ENCODE measurements around the gene TDRD6.
"Not testable (repeated sequence)": the region's sequence is repeated elsewhere in the genome, so short reads cannot be mapped to it uniquely, and the experiment has no call there.

Gene TDRD6

GRCh38 chr6:46741910-46742309 is 54.2 kb downstream of the TDRD6 start:
- DNase-seq (ENCODE audit: low read depth), result no peak
- TF ChIP-seq, protein P1, sequence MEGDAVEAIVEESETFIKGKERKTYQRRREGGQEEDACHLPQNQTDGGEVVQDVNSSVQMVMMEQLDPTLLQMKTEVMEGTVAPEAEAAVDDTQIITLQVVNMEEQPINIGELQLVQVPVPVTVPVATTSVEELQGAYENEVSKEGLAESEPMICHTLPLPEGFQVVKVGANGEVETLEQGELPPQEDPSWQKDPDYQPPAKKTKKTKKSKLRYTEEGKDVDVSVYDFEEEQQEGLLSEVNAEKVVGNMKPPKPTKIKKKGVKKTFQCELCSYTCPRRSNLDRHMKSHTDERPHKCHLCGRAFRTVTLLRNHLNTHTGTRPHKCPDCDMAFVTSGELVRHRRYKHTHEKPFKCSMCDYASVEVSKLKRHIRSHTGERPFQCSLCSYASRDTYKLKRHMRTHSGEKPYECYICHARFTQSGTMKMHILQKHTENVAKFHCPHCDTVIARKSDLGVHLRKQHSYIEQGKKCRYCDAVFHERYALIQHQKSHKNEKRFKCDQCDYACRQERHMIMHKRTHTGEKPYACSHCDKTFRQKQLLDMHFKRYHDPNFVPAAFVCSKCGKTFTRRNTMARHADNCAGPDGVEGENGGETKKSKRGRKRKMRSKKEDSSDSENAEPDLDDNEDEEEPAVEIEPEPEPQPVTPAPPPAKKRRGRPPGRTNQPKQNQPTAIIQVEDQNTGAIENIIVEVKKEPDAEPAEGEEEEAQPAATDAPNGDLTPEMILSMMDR (IDR thresholded peaks at IDR 0.05; ENCODE audit: low read depth, low read length, missing control alignments), result no peak
- no peak overlapping the region for H3K4me3 ChIP-seq (ENCODE audit: low read depth, low read length)

DNA sequence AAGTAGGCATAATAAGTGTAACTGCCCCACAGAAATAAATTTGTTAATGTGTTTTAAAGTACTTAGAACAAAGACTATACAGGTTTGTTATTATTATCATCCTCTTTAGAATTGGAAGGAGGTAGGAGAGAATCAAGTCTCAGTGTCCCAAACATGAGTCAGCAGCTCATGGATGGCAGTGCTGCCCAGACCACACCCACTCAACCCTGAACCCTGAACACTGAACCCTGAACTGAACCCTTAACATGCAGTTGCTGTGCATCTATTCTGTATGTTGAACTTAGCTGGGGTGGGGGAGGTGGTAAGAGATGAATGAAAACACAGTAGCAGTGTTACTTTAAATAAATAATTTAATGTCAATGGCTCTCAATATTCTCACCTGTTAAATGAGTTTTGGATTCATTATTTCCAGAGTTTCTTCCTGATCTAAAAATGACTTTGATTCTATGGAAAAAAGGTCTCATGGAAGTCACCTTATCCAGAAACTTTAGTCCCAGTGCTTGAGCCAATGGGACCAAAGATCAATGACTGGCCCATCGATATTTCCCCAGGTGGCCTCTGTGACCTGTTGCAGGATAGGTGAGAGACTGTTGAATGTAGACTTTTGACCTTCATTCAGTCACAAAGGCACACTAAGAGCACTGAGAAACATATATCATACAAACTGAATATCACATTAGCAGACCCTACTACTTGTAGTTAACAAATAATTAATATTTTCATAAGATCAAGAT is 55.9 kb downstream of the TDRD6 start:
- no peak for DNase-seq (ENCODE audit: low read depth)
- H3K4me3 ChIP-seq (ENCODE audit: low read depth, low read length), result no peak overlapping the region
- TF ChIP-seq, protein P1 (IDR thresholded peaks at IDR 0.05; ENCODE audit: low read depth, low read length, missing control alignments), result no peak

GRCh38 chr6:46744159-46744725 is 56.6 kb downstream of the TDRD6 start:
- not testable (repeated sequence) for DNase-seq (ENCODE audit: low read depth); H3K4me3 ChIP-seq (ENCODE audit: low read depth, low read length)

DNA sequence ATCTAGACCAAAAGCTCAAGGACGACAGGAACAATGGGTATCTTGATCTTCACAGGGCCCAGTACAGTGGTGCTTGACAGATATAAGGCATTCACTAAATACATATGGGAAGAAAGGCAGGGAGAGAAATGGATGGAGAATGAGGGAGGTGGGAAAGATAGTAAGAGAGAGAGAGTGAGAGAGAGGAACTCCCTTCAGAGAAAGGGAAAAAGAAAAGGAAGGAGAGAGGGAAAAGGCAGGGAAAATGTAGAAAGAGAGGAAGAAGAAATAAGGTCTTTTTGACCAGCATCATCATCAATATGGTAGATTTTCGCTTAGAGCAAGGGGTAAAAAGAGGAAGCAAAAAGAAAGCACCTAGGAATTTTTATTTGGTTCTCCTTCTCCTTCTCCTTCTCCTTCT is 58.3 kb downstream of the TDRD6 start:
- no peak overlapping the region for H3K4me3 ChIP-seq (ENCODE audit: low read depth, low read length)
- no peak for DNase-seq (ENCODE audit: low read depth)
- TF ChIP-seq, protein P1 (IDR thresholded peaks at IDR 0.05; ENCODE audit: low read depth, low read length, missing control alignments), result no peak

DNA sequence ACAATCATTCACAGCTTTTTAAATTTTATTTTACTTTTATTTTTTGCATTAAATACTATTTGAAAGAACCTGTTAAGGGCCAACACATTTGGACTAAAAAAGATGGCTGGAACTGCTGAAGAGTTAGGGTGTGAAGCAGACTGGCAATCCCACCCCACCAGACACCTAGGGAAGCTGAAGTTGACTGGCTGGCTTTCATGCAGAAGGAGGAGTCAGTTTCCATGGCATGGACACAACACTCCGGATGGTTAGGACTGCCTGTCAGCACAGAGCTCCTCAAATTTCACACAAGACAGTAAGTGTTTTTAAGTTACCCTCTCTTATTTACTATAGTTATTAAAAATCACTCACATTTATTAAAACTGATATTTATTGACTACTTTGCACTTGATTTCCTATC is 59.0 kb downstream of the TDRD6 start, which contains the start of gene ANKRD66:
TSS of gene ANKRD66 (plus strand) at position 238 of the 400 bp plus-strand sequence. CDS start 5,016 bp downstream, outside the sequence.
- TF ChIP-seq, protein P1 (IDR thresholded peaks at IDR 0.05; ENCODE audit: low read depth, low read length, missing control alignments), result no peak
- H3K4me3 ChIP-seq (ENCODE audit: low read depth, low read length), result no peak within 1 kb of the TSS
- no peak for DNase-seq (ENCODE audit: low read depth)

GRCh38 chr6:46748940-46749503 is 61.3 kb downstream of the TDRD6 start:
- TF ChIP-seq, protein P1 (IDR thresholded peaks at IDR 0.05; ENCODE audit: low read depth, low read length, missing control alignments), result no peak
- DNase-seq (ENCODE audit: low read depth), result no peak
- H3K4me3 ChIP-seq (ENCODE audit: low read depth, low read length), result no peak overlapping the region

DNA sequence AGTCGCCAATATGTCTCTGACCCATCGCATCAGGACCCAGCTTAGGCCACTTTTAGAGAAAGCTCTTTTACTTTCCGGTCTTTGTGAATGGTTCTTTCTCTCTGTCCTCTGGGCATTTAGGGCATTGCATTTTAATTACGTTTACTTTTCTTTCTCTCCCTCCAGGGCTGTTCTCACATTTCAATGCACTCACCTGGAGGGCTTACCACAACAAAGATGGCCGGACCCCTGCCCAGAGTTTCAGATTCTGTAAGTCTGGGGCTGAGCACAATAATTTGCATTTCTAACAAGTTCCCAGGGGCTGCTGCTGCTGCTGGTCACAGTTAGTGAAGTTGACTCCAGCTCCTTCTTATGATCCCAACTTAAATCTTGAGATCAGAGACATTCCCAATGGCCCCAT is 62.0 kb downstream of the TDRD6 start:
- TF ChIP-seq, protein P1 (IDR thresholded peaks at IDR 0.05; ENCODE audit: low read depth, low read length, missing control alignments), result no peak
- no peak overlapping the region for H3K4me3 ChIP-seq (ENCODE audit: low read depth, low read length)
- no peak for DNase-seq (ENCODE audit: low read depth)
